ENCODE results near the gene DUSP22.
"Not testable (repeated sequence)": the region's sequence is repeated elsewhere in the genome, so short reads cannot be mapped to it uniquely, and the experiment has no call there.

Gene DUSP22

DNA sequence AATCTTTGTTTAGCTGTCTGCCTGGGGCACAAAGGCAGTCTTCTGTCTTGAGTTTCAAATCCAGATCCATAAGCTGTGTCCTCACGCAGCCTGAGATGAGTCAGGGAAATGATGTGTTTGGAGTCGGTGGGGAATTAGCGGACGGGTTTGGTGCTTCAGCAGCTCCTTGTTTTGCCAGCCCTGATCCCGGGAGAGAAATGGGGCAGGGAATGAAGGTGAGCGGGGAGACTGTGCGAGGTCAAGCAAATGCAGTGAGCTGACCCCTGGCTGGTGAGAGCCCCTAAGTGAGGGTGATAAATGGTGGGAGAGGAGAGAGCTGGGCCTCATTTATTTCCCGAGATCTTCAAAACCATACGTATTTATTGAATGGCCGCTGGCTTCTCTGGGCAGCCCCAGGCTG, 21.6 kb downstream of the DUSP22 start:
- no peak for DNase-seq

DNA sequence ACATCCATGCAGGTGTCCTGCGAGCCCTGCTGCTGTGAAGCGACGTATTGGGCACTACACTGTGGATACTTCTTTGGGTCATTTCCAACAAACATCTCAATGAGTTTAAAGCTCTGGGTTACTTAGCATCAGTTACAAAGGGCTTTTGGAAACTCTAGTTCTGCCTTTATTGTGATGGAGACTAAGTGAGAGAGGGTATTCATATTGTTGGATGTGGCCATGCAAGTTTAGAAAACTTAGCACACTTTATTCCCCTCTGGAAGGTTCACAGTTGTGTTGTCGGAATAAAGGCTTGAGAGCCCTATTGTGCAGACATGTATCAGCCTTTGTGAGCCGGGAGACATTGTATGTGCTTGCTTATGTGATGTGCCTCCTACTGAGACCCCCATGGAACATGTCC, 22.1 kb downstream of the DUSP22 start:
- DNase-seq = no peak

DNA sequence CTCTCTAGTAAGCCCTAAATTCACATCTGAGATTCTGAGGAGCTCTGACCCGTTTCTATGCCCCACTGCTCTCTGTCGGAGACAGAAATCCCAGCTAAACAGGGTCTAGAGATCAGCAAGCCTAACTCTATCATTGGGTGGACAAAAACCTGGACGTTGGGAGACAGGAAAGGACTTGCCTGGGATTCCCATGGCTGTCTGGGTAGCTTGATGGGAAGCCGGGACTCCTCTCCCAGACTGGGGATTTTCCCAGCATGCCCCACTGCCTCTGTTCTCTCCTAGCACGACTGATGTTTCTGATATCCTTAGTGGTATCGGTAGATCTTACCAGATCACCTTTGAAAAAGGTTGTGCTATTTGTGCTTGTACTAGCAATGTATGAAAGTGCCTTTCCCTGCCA, 22.9 kb downstream of the DUSP22 start:
- no peak for DNase-seq

DNA sequence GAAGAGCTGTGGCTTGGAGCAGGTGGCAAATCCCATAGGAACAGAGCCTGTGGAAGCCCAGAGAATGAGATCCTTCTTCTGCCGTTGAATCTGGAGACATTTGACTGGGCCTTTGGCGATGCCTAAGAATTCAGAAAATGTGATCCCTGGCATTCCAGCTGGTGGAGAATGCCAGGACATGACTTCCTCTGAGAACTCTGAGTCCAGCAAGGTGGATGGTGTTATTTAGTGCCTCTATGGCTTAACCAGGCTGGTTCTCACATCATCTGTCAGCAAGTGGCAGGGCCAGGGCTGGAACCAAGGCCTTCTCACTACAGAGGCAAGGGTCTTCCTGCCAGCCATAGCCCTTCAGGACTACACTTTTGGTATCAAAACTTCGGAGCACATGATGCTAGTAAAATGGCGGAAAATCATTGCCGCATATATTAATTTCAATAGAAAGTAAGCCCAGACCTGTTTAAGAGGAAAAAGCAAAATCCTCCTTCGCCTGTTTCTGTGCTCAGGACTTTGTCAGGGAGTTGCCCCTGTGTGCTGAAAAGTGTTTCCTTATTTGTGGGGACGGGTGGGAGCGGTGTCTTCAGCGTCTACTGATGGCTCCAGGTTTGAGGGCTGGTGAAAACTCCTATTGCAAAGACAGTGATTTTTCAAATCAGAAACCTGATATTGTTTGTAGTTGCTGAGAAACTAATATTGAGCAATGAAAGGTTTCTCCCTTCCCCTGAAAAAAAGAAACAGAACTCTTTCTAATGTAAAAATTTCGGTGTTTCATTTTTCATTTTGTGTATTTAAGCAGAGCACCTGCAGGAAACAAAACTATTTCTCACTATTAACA, 23.9 kb downstream of the DUSP22 start:
- DNase-seq = no peak

DNA sequence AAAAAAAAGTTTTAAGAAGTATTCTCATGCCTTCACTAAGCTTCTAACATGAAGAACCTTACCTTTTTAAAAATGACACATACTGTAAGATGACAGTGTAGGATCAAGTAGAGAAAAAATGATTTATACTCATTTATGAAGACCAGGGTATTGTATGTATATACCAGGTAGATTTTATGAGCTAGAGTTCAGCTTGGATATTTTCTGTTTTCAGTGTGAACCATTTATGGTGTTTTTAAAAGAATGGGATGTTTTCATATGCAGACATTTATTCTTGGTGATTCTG, 24.4 kb downstream of the DUSP22 start:
- DNase-seq = no peak

DNA sequence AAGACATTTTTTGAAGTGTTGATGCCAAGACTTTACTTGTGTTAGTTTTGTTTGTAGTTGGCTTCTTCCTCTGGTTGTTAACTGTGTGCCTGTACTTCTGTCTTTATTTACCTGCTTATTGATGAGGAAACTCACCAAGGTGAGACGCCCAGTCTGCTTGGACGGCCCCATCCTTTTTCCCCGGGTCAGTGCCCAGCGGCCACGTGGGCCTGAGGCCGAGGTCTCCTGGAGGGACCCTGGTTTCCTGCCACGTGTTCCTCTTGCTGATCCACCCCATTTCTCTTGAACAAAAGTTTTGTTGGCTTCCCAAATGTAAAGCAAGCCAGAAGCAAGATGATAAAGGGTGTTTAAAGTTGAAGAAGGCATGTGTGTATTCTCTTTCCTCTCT, 24.8 kb downstream of the DUSP22 start:
- DNase-seq = no peak

DNA sequence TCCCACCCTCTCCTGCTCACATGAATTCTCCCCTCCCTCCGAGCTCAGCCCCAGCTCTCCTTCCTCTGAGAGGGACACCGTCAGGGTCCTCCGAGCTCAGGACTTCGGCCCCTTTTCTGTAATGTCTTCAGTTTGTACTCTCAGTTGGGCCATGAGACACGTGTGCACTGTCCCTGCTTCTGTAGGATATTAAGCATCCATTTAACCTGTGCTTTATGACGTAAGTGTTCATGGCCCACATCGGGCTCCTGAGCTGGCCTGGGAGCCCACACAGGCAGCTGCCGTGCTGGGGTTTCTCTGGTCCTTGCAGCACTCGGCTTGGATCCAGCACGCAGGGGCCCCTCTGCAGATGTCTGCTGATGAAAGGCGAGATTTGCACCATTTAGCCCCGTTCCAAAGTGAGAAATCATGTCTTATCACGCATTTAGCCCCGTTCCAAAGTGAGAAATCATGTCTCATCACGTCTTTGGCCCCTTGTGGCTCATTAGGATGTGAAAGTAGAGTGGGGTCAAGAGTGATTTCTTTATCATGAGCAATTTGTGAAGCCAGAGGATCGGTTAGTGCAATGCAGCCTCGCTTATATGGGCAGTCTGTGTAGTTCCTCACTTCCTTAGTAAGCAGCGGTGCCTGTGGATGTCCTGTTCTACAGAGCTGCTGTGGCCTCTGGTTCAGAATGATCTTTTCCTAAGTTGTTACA, 25.3 kb downstream of the DUSP22 start:
- no peak for DNase-seq

DNA sequence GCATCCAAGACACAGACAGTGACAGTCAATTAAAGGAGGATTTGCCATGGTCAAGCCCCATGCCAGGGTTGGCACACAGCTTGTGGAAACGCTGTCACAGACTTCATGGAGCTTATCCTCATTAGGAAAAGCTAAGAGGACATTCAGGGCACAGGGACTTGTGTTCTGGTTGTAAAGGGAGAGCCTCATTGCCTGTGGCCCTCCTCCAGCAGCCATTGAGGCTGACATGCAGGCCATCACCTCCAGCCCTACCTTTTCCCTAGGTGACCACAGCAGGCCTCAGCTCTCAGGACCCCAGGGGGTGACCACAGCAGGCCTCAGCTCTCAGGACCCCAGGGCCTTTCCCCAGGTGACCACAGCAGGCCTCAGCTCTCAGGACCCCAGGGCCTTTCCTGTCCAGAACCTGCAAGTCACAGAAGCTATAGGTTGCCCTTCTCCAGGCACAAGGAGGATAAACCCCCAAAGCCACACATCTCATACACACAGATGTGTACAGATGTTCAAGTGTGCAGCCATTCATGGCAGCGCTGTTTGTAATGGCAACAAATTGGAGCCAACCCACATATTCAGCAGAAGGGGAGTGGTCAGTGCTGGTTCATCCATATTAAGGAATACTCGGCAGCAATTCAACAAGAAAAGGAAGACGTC, 26.1 kb downstream of the DUSP22 start:
- DNase-seq = no peak

DNA sequence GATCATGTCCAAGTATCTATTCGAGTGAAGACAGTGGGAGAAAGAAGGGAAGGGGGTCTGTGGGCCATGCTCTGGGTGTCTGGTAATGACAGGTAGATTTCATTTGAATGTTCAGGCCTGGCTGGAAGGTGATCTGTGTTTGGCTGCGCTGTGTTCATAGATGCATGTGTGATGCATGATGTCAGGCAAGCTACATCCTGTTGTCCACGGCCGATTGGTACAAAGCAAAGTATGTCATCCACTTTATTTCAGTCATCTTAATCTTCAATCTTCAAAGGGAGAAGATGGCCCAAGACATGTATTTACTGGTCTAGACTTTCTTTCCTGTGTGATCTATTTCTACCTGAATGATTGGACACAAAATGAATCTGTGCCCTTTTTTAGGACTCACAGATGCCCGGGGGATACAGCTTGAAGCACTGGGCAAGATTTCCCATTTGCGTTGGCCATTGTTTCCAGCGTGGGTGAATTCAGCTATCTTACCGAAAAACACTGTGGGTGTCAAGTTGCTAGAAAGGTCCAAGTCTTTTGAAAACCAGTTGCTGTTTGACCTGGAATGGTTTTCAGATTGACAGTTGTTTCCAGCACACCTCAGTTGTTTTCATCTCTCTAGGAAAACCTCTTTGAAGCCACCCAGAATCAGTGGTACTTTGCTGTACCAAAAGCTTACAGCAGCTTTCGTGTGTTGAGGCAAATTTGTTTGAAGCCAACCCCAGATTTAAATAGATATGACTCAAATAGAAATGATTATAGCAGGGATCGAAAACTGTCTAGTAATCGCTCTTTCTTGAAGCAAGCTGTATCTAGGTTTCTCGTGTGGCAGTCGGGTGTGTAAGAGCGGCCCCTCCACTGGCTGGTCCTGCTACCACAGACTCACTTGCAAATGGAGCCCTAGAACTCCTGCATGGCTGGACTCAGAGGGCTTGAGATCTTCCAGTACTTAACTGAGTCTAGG, 27.2 kb downstream of the DUSP22 start:
- DNase-seq = no peak

DNA sequence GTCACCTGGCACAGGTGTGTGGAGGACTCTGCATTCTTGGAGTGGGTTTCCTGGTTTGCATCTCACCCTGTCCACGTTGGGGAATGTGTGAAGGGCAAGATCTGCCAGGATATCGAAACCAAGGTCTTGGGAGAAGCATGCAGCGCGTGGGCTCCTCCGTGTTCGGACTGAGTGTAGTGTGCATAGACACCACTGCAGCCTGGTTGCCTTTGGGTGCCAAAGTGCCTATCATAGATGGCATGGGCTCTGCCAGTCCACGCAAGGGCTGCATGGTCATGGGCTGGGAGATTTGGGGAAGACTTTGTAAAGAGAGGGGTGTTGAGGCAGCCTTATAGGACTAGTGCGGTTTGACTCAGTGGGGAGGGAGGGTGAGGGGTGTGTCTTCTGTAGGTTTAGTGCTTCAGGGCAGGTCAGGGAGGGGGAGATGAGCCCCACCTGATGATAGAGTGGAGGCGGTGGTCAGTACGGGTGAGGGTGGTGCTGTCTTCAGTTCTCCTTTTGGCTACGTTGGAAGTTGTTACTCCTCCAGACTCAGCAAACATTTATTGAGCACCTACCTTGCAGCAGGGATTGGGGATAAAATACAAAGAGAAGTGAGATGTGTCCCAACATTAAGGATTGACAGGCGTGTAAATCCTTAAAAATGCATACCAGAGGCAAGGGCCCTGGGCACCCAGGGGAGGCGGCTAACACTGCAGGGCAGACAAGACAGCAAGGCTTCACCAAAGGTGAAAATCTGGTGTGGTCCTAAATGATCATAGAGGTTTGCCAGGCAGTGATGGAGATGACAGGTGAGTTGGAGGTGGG, 28.3 kb downstream of the DUSP22 start:
- no peak for DNase-seq

DNA sequence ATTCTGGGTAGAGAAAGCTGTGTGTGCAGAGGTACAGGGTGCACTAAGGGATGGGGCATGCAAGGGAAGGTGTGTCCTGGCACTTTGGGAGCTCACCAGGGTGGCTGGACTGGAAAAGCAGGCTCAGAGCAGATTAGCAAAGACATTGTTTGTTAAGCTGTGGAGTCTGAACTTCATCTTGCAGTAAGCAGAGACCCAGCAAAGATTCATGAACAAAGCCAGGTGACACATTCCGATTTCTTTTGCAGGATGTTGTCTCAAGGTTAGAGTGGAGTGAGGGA, 28.8 kb downstream of the DUSP22 start:
- no peak for DNase-seq

DNA sequence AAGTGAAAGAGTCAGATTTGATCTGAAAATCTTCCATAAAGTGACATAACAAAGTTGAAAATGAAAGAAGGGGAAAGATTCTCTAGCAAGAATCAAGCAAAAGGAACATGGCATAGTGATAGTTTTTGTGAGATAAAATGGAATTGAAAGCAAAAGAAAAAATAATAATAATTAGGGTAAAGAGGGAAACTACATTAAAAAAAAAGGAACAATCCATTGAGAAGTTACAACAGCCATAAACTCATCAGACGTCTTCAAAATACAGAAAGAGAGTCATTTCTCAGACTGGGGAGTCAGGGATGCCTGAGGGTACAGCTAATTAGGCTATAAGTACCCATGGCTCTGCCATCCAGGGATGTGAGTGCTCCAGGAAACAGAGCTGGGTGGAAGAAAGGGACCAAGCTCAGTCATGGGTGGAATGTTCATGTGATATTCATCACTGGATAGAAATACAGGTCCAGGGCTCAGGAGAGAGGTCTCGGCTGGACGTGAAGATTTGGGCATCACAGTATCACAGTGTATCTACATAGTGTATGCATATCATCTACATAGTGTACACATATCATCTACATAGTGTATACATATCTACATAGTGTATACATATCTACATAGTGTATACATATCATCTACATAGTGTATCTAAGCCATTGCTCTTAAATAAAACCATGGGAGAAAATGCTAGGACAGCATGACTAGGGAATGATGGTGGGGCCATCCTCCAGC, 29.4 kb downstream of the DUSP22 start:
- DNase-seq = no peak

DNA sequence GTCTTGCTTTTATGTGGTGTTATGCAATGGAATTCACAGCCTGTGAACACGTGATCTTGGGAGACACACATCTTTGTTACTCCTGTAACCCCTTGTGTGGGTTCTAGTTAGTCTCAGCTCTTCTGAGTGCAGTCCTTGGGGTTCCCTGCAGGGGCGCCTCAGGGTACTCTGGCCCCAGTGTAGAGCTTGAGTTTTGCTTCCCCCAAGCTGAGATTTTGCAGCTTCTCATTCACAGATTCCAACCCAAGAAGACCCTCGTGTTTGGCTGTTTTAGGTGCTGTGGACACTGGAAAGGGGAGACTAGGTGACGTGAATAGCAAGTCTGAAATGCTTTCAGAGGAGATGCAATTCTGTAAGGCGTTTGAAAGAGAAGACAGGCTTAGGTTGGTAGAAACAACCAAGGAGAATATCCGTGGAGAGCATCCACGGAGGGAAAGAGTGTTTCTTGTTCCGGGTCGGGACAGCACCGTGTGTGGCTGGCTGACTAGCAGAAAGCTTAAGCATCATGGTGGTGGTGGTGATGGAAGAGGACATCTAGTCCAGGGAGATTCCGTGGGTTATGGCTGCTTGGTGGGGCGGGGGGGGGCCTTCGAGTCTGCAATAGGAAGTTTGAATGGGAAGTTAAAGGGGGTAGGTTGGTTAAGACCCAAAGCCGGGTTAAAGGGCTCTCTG, 30.1 kb downstream of the DUSP22 start:
- DNase-seq = no peak

DNA sequence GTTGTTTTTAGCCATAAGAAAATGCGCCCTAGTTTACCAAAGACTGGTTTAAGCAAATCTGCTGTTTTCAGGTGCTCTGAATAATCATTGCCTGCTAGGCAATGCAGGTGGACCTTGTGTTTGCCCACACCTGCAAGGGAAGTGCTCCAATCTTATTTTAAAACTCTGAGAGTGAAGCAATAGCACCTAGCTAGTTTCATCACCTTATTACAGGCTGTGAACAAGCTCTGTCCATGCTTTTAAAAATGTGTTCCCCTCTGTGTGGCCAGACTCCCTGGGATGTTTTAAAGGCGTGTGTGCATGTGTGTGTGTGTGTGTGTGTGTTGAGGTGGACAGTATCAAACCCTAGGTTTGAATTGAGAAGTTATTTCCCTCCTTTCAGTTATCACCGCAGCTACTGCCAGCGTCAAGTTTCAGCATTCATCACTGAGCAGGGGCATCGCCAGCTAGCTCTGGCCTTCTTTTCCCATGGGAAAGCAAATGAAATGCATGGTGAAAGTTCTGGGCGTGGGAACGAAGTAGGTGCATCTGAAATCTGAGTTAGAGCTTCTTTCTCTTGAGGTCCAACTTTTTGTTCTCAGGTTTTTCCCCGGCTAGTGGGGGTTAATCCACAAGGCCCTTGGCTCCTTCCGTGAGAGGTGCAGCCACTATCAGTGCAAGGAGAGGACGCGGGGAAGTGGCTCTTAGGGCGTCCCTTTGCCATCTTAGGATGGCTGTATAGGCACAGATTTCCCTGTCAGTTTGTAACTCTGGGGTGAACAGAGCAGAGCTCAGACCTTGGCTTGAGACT, 30.8 kb downstream of the DUSP22 start:
- DNase-seq = no peak

DNA sequence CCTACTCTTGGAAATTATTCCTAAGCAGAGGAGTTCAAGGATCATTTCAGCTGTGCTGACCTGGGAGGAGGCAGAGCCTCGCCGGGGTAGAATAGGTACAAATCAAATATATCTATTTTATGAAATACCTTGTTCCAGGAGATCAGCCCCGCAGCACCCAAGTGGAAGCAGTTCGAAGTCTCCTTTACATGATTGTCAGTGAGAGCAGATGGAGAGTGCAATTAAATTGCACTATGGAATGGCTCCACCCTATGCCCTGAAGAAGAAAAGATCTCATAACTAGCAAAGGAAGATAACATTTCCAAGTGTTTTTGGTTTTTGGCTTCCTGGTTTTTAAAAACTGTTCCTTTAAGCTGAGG, 31.4 kb downstream of the DUSP22 start:
- DNase-seq = no peak

DNA sequence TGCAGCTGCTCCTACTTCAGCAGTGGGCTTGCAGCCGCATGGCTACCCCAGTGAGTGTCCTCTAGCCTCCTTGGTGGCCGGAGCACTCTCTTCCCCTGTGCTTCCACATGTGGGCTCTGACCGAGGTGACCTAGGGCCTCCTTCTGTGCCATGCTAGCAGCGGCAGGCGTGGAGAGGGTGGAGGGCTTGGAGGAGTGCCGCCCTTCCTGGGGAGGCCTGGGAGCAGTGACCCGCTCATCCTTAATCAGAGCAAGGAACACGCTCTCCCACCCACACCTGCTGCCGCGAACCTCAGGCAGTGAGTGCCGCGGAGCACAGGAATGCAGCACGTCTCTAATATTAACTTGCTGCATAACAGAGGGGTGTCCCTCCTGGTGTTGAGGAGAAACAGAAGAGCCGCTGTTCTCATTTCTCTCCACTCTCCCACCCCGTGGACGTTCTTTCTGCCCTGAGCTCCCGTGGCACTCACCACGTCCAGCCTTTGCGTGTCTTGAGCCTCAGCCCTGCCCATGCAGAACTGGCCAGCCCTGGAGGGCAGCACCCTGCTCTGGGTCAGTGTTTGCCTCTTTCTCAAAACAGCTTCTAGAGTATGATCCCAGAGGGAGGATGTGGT, 31.9 kb downstream of the DUSP22 start:
- DNase-seq = no peak

DNA sequence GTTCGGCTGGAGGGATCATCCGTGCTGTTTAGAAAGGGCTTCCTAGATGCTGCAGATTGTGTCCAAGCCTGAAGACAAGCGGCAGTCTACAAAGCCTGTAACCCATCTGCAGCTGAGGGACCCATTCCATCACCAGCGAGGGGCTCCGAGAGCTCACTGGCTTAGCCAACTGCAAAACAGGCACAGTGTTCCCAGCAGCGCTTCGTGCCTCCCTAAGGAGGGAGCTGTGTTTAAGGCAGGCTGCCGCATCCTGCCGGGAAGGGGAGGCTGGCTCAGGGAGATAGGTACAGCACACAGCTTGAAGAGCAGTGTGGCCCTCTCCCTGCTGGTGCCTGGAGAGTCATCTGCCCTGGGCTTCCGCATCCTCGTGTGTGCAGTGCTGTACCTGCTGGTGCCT, 32.4 kb downstream of the DUSP22 start:
- DNase-seq = no peak

DNA sequence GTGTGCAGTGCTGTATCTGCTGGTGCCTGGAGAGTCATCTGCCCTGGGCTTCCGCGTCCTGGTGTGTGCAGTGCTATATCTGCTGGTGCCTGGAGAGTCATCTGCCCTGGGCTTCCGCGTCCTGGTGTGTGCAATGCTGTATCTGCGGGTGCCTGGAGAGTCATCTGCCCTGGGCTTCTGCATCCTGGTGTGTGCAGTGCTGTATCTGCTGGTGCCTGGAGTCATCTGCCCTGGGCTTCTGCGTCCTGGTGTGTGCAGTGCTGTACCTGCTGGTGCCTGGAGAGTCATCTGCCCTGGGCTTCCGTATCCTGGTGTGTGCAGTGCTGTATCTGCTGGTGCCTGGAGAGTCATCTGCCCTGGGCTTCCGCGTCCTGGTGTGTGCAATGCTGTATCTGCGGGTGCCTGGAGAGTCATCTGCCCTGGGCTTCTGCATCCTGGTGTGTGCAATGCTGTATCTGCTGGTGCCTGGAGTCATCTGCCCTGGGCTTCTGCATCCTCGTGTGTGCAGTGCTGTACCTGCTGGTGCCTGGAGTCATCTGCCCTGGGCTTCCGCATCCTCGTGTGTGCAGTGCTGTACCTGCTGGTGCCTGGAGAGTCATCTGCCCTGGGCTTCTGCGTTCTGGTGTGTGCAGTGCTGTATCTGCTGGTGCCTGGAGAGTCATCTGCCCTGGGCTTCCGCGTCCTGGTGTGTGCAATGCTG, 33.0 kb downstream of the DUSP22 start:
- DNase-seq = not testable (repeated sequence)

DNA sequence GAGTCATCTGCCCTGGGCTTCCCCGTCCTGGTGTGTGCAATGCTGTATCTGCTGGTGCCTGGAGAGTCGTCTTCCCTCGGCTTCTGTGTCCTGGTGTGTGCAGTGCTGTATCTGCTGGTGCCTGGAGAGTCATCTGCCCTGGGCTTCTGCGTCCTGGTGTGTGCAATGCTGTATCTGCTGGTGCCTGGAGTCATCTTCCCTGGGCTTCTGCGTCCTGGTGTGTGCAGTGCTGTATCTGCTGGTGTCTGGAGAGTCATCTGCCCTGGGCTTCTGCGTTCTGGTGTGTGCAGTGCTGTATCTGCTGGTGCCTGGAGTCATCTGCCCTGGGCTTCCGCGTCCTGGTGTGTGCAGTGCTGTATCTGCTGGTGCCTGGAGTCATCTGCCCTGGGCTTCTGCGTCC, 33.8 kb downstream of the DUSP22 start:
- DNase-seq = not testable (repeated sequence)
